ACC112 (cell line): Measurements from ENCODE around the gene NKX2-2.

ENCODE experiments used
- H2AFZ ChIP-seq: fragments of 200-600 bp; sonication (generic); one replicate; pipeline ENCODE4 v1.6.0; 2017; ENCODE audit warnings: antibody characterized with exemption, low read length; ENCODE audit not compliant: unreplicated experiment
- H3K27ac ChIP-seq: fragments of 200-600 bp; sonication (generic); 2 replicates; pipeline ENCODE4 v1.5.1; 2014; ENCODE audit warnings: low read depth, mild to moderate bottlenecking, antibody characterized with exemption, low read length, moderate library complexity
- H3K27me3 ChIP-seq: fragments of 200-600 bp; sonication (generic); 2 replicates; pipeline ENCODE4 v1.6.1; 2014; ENCODE audit warnings: mild to moderate bottlenecking, antibody characterized with exemption, low read length, moderate library complexity, mixed read lengths; ENCODE audit not compliant: insufficient read depth
- H3K36me3 ChIP-seq: fragments of 200-600 bp; sonication (generic); 2 replicates; pipeline ENCODE4 v1.6.1; 2016; ENCODE audit warnings: mild to moderate bottlenecking, antibody characterized with exemption, low read length, moderate library complexity, mixed read lengths; ENCODE audit not compliant: insufficient read depth
- H3K4me1 ChIP-seq: fragments of 200-600 bp; sonication (generic); one replicate; pipeline ENCODE4 v1.6.1; 2016; ENCODE audit warnings: low read length, mixed read lengths; ENCODE audit not compliant: insufficient read depth, unreplicated experiment, control insufficient read depth
- H3K4me3 ChIP-seq: fragments of 200-600 bp; sonication (generic); 2 replicates; pipeline ENCODE4 v1.5.1; 2014; ENCODE audit warnings: mild to moderate bottlenecking, low read depth, low read length
- H3K79me2 ChIP-seq: fragments of 200-600 bp; sonication (generic); one replicate; pipeline ENCODE4 v1.6.0; 2016; ENCODE audit warnings: low read length; ENCODE audit not compliant: control insufficient read depth, unreplicated experiment, insufficient read depth

Gene NKX2-2

GRCh38 chr20:21546355-21546754, 32.5 kb upstream of the NKX2-2 start:
- Histone ChIP-seq H3K4me3 (no peak overlapping the region), H3K27me3 (peaks cover 31% of the 10 kb centered on the region; the same call in 1 of the 2 replicates), H3K4me1 (no peaks in the 10 kb centered on the region), H3K27ac (no peak overlapping the region), H3K79me2 (no peaks in the 10 kb centered on the region), H3K36me3 (no peaks in the 10 kb centered on the region), H2AFZ (no peak overlapping the region)

GRCh38 chr20:21539512-21539911, 25.6 kb upstream of the NKX2-2 start:
- Histone ChIP-seq H2AFZ (no peak overlapping the region), H3K36me3 (no peaks in the 10 kb centered on the region), H3K27me3 (peaks cover 33% of the 10 kb centered on the region), H3K79me2 (no peaks in the 10 kb centered on the region), H3K27ac (no peak overlapping the region), H3K4me1 (no peaks in the 10 kb centered on the region), H3K4me3 (no peak overlapping the region)

GRCh38 chr20:21534886-21535285, 21.0 kb upstream of the NKX2-2 start:
- no peaks in the 10 kb centered on the region for H3K79me2 ChIP-seq

GRCh38 chr20:21534453-21534852, 20.6 kb upstream of the NKX2-2 start:
- Histone ChIP-seq H3K4me3 (no peak overlapping the region), H3K4me1 (no peaks in the 10 kb centered on the region), H2AFZ (no peak overlapping the region), H3K27me3 (peaks cover 51% of the 10 kb centered on the region), H3K79me2 (no peaks in the 10 kb centered on the region), H3K36me3 (no peaks in the 10 kb centered on the region), H3K27ac (no peak overlapping the region)

More at GRCh38 chr20:21534886-21535285, 21.0 kb upstream of the NKX2-2 start:
- H3K4me1 ChIP-seq: no peaks in the 10 kb centered on the region
- no peaks in the 10 kb centered on the region for H3K36me3 ChIP-seq
- H3K27me3 ChIP-seq: peaks cover 55% of the 10 kb centered on the region
- no peak overlapping the region for H2AFZ ChIP-seq
- H3K27ac ChIP-seq: no peak overlapping the region
- no peak overlapping the region for H3K4me3 ChIP-seq

- H2AFZ ChIP-seq: no peak overlapping the region
- no peak overlapping the region for H3K4me3 ChIP-seq
- H3K4me1 ChIP-seq: no peaks in the 10 kb centered on the region
These were observed 16.0 kb upstream of the NKX2-2 start for GRCh38 chr20:21529863-21530262.

GRCh38 chr20:21528870-21529269, 15.0 kb upstream of the NKX2-2 start:
- H2AFZ ChIP-seq: no peak overlapping the region
- H3K4me1 ChIP-seq: no peaks in the 10 kb centered on the region
- no peak overlapping the region for H3K4me3 ChIP-seq
- H3K79me2 ChIP-seq: no peaks in the 10 kb centered on the region
- peaks cover 77% of the 10 kb centered on the region for H3K27me3 ChIP-seq
- H3K27ac ChIP-seq: no peak overlapping the region
- H3K36me3 ChIP-seq: no peaks in the 10 kb centered on the region

More at GRCh38 chr20:21529863-21530262, 16.0 kb upstream of the NKX2-2 start:
- Histone ChIP-seq H3K27me3 (peaks cover 77% of the 10 kb centered on the region), H3K36me3 (no peaks in the 10 kb centered on the region), H3K27ac (no peak overlapping the region), H3K79me2 (no peaks in the 10 kb centered on the region)

- Histone ChIP-seq H3K4me1 (no peaks in the 10 kb centered on the region), H3K79me2 (no peaks in the 10 kb centered on the region), H3K27me3 (peaks cover 82% of the 10 kb centered on the region), H3K36me3 (no peaks in the 10 kb centered on the region), H3K4me3 (no peak overlapping the region), H2AFZ (no peak overlapping the region), H3K27ac (no peak overlapping the region)
These were observed 14.0 kb upstream of the NKX2-2 start for GRCh38 chr20:21527908-21528307.

- H3K27ac ChIP-seq: no peak overlapping the region
- no peaks in the 10 kb centered on the region for H3K4me1 ChIP-seq
- peaks cover 81% of the 10 kb centered on the region for H3K27me3 ChIP-seq
- H3K4me3 ChIP-seq: no peak overlapping the region
- no peak overlapping the region for H2AFZ ChIP-seq
- no peaks in the 10 kb centered on the region for H3K36me3 ChIP-seq
- no peaks in the 10 kb centered on the region for H3K79me2 ChIP-seq
These were observed 12.9 kb upstream of the NKX2-2 start for GRCh38 chr20:21526776-21527175.

GRCh38 chr20:21523895-21524294, 10.0 kb upstream of the NKX2-2 start:
- Histone ChIP-seq H3K27me3 (peaks cover 99% of the 10 kb centered on the region), H3K27ac (no peak overlapping the region), H2AFZ (no peak overlapping the region), H3K79me2 (no peaks in the 10 kb centered on the region), H3K36me3 (no peaks in the 10 kb centered on the region), H3K4me3 (no peak overlapping the region), H3K4me1 (no peaks in the 10 kb centered on the region)

- Histone ChIP-seq H3K4me1 (no peaks in the 10 kb centered on the region), H3K27ac (no peak overlapping the region), H3K4me3 (no peak overlapping the region), H3K36me3 (no peaks in the 10 kb centered on the region), H3K79me2 (no peaks in the 10 kb centered on the region), H3K27me3 (peaks cover 99% of the 10 kb centered on the region), H2AFZ (no peak overlapping the region)
These were observed 9.5 kb upstream of the NKX2-2 start for GRCh38 chr20:21523281-21523868.

GRCh38 chr20:21522481-21523280, 8.8 kb upstream of the NKX2-2 start:
- Histone ChIP-seq H3K27me3 (peaks cover 99% of the 10 kb centered on the region), H3K27ac (no peak overlapping the region), H3K36me3 (no peaks in the 10 kb centered on the region), H3K4me1 (no peaks in the 10 kb centered on the region), H3K79me2 (no peaks in the 10 kb centered on the region), H2AFZ (no peak overlapping the region), H3K4me3 (no peak overlapping the region)
